GM19468 (cell line): Measurements from ENCODE around the gene SPATA17.

Source experiments
- ATAC-seq: cut with Tn5 transposase; IDR thresholded peaks from one replicate; pipeline ENCODE4 v1.9.1; 2021; ENCODE audit warnings: mild to moderate bottlenecking, moderate library complexity, moderate number of reproducible peaks; ENCODE audit not compliant: unreplicated experiment; ENCODE audit errors: extremely low read depth

SPATA17 gene

DNA sequence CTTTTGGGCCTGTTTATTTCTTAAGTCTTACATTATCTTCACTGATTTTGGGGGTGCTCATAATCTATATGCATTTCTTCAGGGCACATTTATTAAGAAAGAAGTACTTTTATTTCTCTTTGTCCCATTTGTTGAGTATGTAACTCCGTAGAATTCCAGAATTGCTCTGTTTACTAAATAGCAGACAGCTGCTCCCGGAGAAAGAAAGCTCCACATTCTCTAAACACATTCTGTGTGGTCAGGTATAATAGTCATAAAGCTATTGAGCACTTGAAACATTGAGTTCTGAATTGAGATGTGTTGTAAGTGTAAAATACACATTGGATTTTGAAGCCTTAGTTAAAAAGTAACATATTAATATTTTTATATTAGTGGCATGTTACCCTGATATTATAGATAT lies 206.5 kb downstream of the SPATA17 start:
- ATAC-seq, result no peak

DNA sequence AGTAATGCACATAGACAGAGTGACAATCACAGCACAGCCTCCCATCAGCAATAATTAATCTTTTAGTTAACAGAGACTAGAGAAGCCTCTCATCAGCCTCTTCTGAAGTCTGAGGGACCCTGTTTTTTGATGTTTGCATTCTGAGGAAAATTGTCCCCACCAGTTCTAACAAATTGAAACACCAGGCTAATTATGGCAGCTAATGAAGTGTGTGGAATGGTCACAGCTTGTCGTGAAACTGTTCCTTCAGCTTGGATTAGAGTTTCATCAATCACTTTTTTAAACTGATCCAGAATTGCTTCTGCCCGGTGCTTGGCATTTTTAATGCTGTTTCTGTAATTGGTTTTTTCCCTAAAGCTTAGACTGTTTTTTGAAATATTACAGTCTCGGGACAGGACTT lies 208.0 kb downstream of the SPATA17 start:
- ATAC-seq, result no peak

DNA sequence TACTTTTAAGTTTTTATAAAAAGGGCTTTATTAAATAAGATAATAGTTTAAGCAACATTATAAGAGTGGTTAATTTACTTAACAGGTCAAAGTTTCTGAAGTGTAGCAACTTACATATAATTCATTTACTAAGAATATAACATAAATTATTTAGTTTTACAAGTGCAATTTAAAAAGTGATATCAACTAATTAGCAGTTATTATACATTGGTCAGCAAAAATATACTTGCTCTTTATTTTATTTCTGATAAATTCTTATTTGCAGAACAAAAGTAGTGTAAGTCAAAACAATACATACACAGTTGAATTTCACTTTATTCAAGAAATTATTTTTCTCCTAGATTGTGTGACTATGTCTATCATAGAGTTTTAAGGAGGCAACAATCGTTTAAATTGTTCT lies 215.6 kb downstream of the SPATA17 start:
- no peak for ATAC-seq

DNA sequence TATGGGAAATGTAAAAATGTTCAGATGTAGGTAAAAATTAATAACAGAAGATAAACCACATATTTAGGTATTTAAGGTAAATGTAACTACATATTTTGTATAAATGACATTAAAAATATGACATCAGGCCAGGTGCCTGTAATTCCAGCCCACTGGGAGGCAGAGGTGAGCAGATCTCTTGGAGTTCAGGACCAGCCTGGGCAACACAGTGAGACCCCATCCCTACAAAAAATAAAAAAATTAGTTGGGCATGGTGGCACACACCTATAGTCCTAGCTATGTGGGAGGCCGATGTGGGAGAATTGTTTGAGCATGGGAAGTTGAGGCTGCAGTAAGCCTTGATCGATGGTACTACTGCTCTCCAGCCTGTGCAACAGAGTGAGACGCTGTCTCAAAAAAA lies 216.5 kb downstream of the SPATA17 start:
- ATAC-seq, result no peak

DNA sequence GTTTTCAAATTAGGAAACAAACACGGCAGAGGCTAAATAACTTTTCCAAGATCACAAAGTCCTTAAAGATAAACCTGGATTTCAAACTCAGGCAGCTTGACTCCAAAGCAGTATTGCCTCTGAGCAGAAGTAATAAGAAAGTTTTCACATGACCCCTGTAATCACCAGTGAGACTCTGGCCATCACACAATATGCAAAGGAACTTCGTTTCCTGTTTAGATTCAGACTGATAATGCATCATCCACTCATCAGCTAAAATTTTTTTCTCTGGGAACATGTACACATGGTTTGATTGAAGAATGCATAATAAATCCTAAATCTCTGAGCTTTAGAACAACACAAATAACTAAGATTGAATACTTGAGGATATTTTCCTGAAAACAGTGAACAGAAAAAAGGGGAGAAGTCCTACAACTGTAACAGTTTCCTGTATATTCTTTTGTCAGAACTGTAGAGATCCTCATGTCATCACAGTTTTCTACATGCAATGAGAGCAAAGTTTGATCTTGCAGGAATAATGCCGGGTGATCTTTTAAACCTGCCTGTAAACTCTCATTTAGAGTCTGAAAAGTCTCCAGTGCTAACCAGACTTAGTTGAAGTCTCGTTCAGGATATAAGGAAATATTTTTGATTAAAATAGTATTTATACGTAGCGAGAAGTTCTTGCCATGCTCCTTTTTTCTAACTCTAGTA lies 225.3 kb downstream of the SPATA17 start:
- ATAC-seq, result no peak

DNA sequence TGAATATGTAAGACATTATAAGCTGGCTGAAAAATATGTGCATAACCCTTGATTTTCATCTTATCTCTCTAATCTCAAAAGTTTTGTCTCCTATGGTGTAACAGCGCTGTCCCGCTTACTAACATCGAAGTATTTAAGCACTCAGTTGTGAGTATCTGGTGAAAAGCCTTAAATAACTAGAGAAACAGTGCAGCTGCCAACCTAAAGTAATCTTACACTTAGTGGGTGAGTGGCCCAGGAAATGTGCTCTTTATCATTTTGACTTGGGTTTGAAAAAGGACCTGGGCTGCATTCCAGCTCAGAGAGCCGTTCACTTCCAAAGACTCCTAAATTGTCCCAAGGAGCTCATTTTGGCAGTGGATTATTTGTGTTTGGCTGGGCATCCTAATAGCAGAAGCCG lies 225.9 kb downstream of the SPATA17 start:
- ATAC-seq, result no peak

DNA sequence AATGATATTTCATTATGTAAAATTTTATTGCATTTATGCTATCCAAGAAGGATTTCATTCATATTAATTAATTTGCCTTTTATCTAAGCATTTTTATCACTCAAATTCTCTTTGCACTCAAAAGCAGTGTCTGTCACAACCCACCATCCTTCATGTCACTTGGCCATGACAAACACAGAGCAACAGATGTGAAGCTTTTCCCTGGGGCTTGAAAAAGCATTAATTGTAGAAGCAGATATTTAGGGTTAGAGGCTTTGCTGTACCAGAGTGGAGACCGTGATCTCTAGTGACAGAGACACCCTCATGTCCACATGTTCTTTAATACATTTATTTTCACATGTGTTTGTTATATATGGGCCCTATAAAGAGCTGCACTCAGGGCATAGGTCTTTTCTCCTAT lies 230.5 kb downstream of the SPATA17 start:
- no peak for ATAC-seq

DNA sequence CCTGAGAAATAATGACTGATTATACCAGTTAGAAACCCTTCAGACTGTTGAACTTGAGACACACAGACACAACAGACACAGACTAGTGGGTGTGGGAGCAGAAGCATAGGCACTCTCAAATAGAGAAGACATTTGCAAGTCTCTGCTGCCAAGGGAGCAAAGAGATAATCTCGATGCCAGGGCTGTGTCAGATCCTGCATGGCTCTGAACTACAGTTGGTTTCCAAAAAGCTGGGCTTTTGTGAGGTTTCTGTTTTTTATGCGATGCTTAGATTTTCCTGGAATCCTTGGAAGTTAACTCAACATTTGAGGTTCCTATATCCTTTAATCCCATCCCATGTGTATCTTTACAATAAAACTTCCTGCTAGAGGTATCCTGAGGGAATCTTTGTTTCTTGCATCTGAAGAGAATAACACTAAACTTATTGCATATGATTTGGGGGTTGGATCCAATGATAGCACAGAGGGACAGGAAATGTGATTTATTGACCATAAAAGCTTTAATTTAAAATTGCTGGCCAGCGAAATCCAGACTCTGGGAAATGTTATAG lies 236.4 kb downstream of the SPATA17 start:
- no peak for ATAC-seq

DNA sequence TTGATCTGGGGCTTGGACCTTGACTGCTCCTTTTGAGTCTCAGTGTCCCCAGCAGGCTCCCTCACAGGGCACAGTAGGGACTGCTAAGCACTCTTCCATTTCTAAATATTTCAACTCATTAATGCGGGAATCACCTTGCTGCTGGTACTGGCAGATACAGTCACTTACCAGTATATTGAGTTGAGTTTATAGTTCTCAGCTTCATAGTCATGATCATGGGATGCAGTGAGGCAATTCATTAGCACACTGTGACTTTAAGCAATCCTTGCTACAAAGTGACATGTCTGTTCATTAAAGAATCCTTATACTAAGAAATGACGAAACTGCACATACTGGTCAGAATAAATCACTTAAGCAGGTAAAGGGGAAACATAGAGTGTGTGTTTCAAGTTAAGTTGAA lies 240.8 kb downstream of the SPATA17 start:
- no peak for ATAC-seq

DNA sequence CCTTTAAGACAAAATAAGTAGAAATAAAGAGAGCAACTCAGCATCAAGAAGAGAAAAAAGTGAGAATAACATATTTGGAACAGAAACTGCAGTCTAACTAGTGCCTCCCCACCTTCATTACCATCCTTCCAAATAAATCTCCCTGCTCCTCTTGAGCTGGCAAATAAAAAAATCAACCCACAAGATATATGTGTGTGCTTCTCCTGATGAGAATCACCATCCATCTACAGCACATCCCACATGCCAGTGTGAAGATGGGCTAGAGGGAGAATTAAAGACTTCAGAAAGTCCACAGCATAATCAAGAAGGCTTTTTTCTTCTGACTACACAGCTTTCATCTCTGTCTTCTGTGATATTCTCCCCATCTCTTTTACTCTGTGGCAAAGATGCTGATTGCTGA lies 244.1 kb downstream of the SPATA17 start:
- no peak for ATAC-seq

DNA sequence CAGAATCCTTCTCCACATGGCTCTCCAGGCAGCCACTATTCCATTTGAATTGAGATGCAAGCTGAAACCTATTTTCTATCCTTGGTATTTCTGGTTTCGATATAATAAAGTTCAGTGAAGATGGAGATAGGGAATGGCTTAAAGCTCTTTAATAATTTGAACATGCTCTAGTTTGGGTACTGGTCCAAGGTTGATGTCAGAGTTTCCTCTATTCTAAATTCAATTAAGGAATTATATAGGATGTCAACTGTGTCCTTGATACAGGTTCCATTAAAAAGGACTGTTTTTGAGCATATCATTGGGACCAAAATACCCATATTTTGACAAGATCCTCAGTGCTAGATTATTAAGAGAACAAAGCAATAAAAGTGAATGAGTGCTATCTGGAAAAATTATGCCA lies 245.3 kb downstream of the SPATA17 start:
- ATAC-seq, result no peak

DNA sequence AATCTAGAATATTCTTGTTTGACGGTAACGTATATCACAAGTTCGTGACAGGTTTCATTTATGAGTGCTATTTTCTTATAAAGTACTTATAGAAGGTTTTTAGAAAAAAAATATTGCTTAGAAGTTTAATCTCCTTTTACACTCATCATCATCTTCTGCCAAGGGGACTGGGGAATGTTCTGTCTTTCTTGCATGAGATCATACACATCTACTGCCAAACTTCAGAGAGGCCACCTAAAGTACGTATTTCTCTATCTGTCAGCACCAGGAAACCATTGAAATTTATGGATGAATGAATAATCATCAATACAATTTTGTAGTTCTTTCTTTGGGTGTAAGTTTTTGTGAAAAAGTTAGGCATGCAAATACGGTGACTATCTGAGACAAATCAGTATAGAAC lies 245.8 kb downstream of the SPATA17 start:
- ATAC-seq, result no peak

DNA sequence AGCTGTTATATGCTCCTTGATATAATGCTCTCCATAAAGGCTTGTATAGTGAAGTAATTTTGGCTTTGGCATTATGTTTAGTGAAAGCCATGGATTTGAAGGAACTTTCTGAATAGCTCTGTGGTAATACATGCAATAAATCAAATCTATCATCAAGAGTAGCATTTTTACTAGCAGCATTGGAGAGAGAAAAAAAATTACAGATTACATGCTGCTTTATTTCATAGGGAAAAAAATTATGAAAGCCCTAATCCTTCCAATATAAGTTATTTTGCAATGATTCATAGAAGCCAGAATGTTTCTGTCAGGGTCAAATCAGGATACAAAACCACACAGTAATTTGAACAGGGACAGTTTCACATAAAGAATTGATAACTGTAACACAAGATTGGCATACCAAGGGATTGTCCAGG lies 250.0 kb downstream of the SPATA17 start:
- no peak for ATAC-seq

DNA sequence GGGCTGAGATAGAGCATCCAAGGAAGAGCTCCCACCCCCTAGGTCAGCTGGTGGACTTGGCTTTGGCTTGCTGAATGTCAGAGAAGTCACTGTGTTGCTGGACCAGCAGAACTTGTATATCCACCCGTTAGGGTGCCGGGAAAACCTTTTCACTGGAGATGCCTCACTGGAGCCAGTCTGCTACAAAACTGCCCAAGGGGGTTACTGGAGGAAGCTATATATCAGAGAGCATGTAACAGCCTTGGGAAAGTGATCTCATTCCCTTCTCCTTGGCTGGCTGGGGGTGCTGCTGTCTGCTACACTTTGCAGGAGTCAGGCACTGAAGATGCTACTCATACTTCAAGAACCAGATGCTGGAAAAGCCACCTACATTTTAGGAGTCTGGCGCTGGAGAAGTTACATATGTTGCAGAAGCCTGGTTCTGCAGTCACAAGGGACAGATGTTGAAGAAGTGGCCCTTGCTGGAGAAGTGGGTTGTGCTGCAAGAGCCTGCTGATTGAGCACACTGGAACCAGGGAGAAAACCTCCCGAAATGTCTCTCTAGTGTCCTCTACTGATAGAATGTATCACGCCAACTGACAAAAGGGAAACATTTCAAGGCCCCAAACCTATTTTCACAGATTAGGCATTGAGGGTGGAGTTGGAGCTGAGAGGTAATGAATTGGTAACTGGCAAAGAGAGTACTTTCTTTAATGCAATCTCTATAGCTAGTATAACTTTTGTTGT lies 250.6 kb downstream of the SPATA17 start:
- no peak for ATAC-seq

DNA sequence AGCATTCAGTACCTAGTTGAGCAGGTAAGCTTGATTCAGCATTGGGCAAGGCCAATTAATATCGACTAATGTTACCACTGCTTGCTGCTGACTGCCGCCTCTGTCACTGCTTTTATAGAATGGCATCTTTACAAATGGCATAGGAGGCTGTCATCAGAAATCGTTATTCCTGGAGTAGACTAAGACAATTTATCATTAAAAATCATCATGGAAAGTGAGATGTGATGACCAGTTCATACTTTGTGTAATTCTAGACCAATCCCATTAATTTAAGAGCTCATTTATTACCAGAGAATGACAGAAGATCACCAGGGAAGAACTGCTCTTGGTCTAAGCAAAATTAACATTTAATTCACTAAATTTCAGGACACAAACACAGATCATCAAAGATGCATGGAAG lies 254.0 kb downstream of the SPATA17 start:
- ATAC-seq, result no peak

DNA sequence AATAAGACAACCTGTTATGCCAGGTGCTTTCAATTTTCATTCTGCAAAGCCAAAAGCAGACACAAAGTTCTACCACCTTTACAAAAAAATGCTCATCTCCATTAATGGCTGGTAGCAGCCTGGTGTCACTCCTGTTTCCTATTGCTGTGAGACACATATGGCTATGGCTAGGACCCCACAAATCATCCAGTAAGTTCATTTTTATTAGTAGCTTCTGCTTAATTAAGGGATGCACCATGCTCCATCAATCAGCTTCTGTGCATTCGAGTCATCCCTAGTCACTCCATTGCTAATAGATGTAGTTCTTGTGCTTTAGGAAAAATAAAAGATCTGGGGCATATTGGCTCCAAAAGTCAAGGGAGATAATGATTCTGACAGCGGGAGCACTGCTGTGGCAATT lies 257.2 kb downstream of the SPATA17 start:
- ATAC-seq, result no peak

DNA sequence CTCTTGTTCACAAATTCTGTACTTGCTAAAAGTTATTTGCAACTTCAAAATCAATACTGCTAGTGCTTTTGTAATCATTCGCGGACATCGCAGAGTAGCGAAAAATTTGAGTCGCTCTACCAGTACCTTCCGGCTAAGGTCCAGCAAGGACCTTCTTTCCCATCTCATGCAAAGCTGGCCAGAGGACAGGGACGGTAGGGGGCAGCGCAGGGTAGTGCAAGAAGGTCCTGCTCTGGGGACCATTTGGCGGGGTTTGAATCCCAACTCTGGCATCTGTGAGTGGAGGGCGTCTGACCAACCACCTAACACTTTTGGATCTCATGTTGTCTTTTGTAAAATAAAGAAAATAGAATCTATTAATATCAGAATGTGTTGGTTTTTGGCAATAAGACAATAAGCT lies 258.3 kb downstream of the SPATA17 start:
- no peak for ATAC-seq

DNA sequence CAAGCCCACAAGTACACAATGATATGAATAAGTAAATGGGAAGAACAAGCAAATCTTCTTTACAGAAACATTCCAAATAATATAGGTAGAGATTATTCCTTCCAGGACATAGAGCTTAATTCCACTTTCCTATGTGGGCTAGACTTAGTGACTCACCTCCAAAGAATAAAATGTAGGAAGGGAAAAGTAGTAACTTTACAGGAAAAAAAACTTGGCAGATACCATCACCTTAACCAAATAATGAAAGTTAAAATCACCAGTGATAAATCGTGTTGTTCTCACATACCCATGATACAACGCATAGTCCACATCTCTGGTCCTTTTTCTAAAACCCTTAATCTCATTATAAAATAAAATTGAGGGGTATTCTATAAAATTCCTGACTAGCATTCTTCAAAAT lies 260.8 kb downstream of the SPATA17 start:
- ATAC-seq, result no peak

DNA sequence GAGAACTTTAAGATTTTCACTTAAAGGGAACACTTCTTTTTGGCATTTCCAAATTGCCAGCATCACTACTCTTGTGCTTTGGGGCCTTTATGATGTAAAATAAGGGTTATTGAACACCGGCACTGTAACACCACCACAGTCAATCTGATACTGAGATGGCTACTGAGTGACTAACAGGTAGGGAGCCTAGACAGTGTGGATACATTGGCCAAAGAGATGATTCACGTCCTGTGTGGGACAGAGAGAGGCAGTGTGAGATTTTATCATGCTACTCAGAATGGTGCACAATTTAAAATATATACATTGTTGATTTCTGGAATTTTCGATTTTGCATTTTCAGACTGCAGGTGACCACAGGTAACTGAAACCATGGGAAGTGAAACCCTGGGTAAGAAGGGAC lies 261.6 kb downstream of the SPATA17 start:
- ATAC-seq, result no peak

DNA sequence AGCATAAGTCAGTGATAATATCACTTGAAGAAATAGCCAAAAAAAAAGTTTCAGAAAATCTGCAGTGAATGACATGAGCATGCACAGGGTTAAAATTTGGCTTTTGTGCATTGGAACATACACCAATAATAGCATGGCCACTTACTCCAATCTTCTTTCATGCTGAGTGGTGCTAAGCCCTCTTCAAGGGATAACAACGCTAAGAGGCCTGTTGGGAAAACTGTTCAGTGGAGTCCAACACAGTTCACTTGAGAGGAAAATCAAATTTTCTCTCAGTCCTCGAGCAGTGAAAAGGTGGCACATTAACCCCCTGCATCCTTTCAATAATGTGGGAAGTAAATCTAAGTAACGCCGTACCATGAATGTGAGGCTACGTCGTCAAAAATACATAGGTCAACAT lies 264.7 kb downstream of the SPATA17 start:
- ATAC-seq, result no peak

DNA sequence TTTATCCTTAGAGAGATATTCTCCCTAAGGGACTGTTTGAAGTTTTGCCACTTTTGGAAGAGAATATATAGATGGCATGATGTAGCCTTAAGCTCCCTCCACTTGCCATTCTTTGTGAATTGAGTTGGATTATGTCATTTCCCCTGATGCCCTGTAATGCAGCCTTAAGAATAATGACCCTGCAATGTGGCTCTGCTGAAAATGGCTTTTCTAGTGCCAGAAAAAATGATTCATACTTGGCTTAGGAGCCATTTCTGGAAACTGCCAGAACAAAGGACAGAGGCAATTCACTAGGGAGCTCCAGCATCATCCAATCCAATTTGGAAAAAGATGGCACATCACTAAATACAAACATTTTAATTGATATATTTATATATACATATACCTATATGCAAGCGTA lies 265.3 kb downstream of the SPATA17 start:
- ATAC-seq, result no peak

DNA sequence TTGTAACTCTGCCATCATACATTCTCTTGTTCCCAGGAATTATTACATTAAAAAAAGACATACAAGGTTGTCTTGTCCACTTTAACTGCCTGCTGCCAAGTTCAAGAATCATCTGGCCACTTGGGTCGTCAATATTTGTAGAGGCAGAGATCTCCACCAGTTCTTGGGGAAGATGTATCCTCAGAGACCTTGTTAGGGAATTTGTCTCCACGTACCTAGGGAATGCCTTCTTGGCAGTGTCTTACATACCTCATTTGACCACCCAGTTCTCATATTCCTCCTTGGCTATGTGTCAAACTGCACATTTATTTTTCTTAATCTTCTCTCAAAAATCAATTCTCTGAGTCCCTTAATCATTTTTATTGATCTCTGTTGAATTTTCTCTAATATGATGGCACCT lies 266.0 kb downstream of the SPATA17 start:
- ATAC-seq, result no peak
